ENCODE measurements around the gene ATP1B1. TPM values are rescaled to one million over a fixed set of nuclear protein-coding genes. Genes with fewer than 3 reads are reported as not detected.
A peak's percentile ranks its signal among the peaks of the same experiment; 100 is the strongest.

Gene ATP1B1
- total RNA-seq, 1 donor from 2014 or later = 173 TPM

GRCh38 chr1:169117014-169117413, 10.5 kb downstream of the ATP1B1 start:
- intact Hi-C loops (cut with DNase I) = no loop called here
- no peak for ATAC-seq
- H3K4me3 ChIP-seq = no peak overlapping the region
- peaks cover 37% of the 10 kb centered on the region for H3K4me1 ChIP-seq
- H3K36me3 ChIP-seq = peaks cover 47% of the 10 kb centered on the region
- no peak for TF ChIP-seq CTCF (IDR thresholded peaks at IDR 0.05)
- peak overlapping the region; percentile 57 for H3K27ac ChIP-seq
- DNase-seq = no peak
- H3K9me3 ChIP-seq = no peaks in the 10 kb centered on the region
- H3K27me3 ChIP-seq (ENCODE audit: low read depth) = no peaks in the 10 kb centered on the region

GRCh38 chr1:169117599-169117998, 11.1 kb downstream of the ATP1B1 start:
- Histone ChIP-seq H3K27me3 (ENCODE audit: low read depth) (no peaks in the 10 kb centered on the region), H3K36me3 (peaks cover 42% of the 10 kb centered on the region), H3K9me3 (no peaks in the 10 kb centered on the region), H3K4me1 (peaks cover 35% of the 10 kb centered on the region), H3K4me3 (no peak overlapping the region), H3K27ac (no peak overlapping the region)
- intact Hi-C loops (cut with DNase I) = no loop called here
- DNase-seq = no peak
- no peak for ATAC-seq
- TF ChIP-seq CTCF (IDR thresholded peaks at IDR 0.05) = no peak

GRCh38 chr1:169118227-169118626, 11.7 kb downstream of the ATP1B1 start:
- H3K4me3 ChIP-seq = no peak overlapping the region
- DNase-seq (no peak), ATAC-seq (no peak)
- intact Hi-C loops (cut with DNase I) = no loop called here
- H3K36me3 ChIP-seq = peaks cover 40% of the 10 kb centered on the region
- H3K4me1 ChIP-seq = peaks cover 28% of the 10 kb centered on the region
- no peak overlapping the region for H3K27ac ChIP-seq
- no peaks in the 10 kb centered on the region for H3K9me3 ChIP-seq
- TF ChIP-seq CTCF (IDR thresholded peaks at IDR 0.05) = no peak
- H3K27me3 ChIP-seq (ENCODE audit: low read depth) = no peaks in the 10 kb centered on the region

GRCh38 chr1:169119405-169119804, 12.9 kb downstream of the ATP1B1 start:
- no peak for TF ChIP-seq CTCF (IDR thresholded peaks at IDR 0.05)
- DNase-seq = no peak
- no peak for ATAC-seq
- Histone ChIP-seq H3K36me3 (peaks cover 28% of the 10 kb centered on the region), H3K4me3 (no peak overlapping the region), H3K27ac (no peak overlapping the region), H3K9me3 (no peaks in the 10 kb centered on the region), H3K4me1 (peaks cover 28% of the 10 kb centered on the region), H3K27me3 (ENCODE audit: low read depth) (no peaks in the 10 kb centered on the region)
- intact Hi-C loops (cut with DNase I) = no loop called here

- no peak for TF ChIP-seq CTCF (IDR thresholded peaks at IDR 0.05)
- Histone ChIP-seq H3K4me1 (peaks cover 27% of the 10 kb centered on the region), H3K36me3 (peaks cover 31% of the 10 kb centered on the region), H3K4me3 (no peak overlapping the region), H3K27me3 (ENCODE audit: low read depth) (no peaks in the 10 kb centered on the region), H3K9me3 (no peaks in the 10 kb centered on the region), H3K27ac (no peak overlapping the region)
- DNase-seq (no peak), ATAC-seq (no peak)
- intact Hi-C loops (cut with DNase I) = no loop called here
These were observed 13.6 kb downstream of the ATP1B1 start for GRCh38 chr1:169120066-169120465.

Measured in lower lobe of right lung (tissue), 2 donors.